Measurements from ENCODE around the gene NOC2L. TPM values are rescaled to one million over a fixed set of nuclear protein-coding genes. Genes with fewer than 3 reads are reported as not detected.
"Not testable (repeated sequence)": the region's sequence is repeated elsewhere in the genome, so short reads cannot be mapped to it uniquely, and the experiment has no call there.

Gene NOC2L
- total RNA-seq, 1 donor = 76.9 TPM

DNA sequence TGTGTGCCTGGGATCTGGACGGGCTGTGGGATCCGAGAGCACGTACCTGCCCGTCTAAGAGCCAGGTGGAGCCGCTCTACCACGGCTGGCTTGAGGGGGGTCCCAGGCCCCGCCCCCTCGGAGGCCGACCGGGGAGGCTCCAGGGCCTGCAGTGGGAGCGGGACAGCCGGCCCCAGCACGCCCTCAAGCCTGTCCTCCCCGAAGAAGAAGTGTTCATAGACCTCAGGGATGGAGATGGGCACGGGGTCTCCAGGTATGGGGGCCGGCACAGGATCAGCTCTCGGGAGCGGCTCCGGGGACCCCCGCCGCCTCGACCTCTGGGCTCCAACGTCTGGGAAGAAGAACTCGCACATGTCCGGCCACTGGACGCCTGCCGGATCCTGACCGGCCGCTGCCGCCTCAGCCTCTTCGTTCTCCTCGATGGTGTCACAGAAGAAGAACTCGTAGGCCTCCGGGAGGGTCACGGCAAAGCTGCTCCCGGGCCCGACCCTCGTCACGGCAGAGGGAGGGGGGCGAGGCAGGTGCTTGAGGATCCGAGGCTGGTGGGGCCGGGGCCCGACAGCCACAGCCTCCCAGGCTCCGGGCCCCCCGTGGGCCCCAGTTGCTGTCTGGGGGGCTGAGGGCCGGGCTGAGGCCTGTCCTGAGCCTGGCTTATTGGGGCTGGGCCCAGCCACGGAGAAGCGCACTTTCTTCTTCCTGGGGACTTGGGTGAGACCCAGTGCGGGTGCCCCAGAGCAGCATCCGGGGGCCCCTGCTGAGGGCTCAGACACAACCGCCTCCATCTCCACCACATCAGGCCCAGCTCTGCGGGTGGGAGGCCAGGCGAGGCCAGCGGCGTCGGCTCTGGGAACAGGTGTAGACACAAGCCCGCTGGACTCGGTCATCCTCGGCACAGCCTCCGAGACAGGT is 20.0 kb upstream of the NOC2L start:
- TF ChIP-seq, protein P1, sequence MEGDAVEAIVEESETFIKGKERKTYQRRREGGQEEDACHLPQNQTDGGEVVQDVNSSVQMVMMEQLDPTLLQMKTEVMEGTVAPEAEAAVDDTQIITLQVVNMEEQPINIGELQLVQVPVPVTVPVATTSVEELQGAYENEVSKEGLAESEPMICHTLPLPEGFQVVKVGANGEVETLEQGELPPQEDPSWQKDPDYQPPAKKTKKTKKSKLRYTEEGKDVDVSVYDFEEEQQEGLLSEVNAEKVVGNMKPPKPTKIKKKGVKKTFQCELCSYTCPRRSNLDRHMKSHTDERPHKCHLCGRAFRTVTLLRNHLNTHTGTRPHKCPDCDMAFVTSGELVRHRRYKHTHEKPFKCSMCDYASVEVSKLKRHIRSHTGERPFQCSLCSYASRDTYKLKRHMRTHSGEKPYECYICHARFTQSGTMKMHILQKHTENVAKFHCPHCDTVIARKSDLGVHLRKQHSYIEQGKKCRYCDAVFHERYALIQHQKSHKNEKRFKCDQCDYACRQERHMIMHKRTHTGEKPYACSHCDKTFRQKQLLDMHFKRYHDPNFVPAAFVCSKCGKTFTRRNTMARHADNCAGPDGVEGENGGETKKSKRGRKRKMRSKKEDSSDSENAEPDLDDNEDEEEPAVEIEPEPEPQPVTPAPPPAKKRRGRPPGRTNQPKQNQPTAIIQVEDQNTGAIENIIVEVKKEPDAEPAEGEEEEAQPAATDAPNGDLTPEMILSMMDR (IDR thresholded peaks at IDR 0.05; ENCODE audit: insufficient read depth, low read depth, low read length) = no peak
- no peak overlapping the region for H3K4me3 ChIP-seq (ENCODE audit: low read depth, low read length)
- no peak for DNase-seq (ENCODE audit: low read depth)

DNA sequence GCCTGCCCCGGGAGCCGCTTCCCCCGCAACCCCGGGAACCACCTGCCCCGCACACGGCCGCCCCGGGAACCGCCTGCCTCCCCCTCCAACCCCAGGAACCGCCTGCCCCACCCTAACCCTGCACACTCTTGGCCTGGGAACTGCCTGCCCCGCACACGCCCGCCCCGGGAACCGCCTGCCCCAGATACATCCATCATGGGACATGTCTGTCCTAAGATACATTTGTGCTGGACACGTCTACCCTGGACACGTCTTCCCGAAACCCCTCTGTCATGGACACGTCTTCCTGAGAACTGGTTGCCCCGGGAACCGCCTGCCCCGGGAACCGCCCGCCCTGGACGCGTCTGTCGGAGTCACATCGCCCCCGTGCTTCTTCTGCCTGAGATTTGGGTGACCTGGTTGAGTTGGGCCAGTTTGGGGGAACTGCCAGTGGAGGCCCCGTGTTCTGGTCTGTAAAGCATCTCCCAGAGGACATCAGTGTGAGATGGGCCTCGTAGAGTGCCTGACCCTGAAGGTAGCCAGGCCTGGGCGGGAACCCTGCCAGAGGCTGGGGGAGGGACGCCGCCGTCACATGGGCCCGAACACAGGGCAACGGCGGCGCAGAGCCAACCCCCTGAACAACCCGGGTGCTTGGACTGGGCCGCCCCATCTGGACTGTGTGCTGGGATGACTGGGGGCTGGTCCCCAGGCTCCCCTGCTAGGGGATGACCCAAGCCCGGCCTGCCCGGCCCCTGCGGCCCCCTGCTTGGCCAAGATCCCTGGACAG is 19.2 kb upstream of the NOC2L start:
- DNase-seq (ENCODE audit: low read depth) = no peak
- TF ChIP-seq, protein P1 (IDR thresholded peaks at IDR 0.05; ENCODE audit: insufficient read depth, low read depth, low read length) = no peak
- H3K4me3 ChIP-seq (ENCODE audit: low read depth, low read length) = no peak overlapping the region

- not testable (repeated sequence) for DNase-seq (ENCODE audit: low read depth); H3K4me3 ChIP-seq (ENCODE audit: low read depth, low read length)
These were observed 17.7 kb upstream of the NOC2L start for GRCh38 chr1:976791-977190.

DNA sequence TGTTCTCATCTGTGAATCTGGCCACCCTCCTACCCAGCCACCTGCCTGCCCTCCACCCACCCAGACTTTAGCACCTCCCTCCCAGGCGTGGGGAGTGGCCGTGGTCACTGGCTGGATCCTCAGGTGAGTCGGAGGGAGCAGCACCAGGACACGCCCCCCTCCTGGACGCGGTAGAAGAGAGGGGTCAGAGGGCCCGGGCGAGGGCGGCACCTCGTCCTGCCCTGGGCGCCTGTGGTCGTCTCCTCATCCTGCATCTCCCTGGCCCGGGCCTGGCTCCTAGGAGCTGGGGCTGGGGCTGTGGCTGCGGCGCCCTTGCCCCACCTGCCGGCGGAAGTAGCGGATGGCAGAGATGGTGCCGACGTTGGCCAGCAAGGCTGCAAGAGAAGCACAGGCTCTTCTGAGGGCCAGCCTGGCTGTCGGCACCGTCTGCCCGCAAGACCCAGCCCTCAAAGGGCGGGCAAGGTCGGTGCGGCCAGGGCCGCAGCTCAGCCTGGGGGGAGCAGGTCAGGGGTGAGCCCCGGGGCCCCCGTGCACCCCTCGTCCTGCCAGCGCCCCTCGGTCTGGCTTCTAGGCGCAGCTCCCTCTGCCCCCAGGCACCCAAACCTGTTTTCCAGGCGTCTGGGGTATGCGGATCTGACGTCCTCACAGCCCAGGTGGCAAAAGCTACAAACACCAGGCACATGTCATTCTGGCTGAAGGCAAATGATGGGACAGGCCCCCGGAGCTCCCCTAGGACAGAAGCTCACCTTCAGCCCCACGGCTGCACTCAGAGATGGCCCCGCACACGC is 17.0 kb upstream of the NOC2L start:
- peak overlapping the region; percentile 45 for H3K4me3 ChIP-seq (ENCODE audit: low read depth, low read length)
- DNase-seq (ENCODE audit: low read depth) = peak; percentile 44
- TF ChIP-seq, protein P1 (IDR thresholded peaks at IDR 0.05; ENCODE audit: insufficient read depth, low read depth, low read length) = peak; percentile 51

GRCh38 chr1:975365-975764 is 16.3 kb upstream of the NOC2L start:
- H3K4me3 ChIP-seq (ENCODE audit: low read depth, low read length) = no peak overlapping the region
- no peak for DNase-seq (ENCODE audit: low read depth)
- TF ChIP-seq, protein P1 (IDR thresholded peaks at IDR 0.05; ENCODE audit: insufficient read depth, low read depth, low read length) = no peak

DNA sequence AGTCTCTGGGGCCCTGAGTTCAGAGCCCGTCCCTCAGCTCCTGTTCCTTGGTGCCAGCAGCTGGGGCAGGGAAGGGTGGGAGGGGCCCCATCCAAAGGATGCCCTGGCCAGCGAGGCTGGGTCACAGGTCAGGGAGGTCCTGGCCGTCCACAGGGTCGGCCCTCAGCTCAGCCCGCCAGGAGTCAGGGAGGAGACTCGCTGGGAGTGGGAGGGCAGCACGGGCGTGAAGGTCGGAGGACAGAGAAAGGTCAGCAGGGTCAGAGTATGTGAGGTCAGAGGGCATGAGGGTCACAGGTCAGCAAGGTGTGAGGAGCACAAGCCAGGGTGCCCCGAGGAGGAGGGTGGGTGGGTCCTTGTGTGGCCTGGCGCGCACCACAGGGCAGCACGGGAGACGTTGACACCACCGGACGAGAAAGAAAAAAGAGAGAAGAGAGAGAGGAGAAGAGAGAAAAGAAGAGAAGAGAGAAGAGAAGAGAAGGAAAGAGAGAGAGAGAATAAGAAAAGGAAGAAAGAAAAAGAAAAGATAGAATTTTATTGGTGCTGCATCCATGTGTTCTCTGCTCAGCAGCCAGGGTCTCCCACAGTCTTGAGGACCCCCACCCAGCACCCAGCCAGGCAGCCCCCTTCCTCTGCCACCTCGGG is 15.8 kb upstream of the NOC2L start:
- no peak for DNase-seq (ENCODE audit: low read depth)

More for the DNA sequence above, 15.8 kb upstream of the NOC2L start:
- TF ChIP-seq, protein P1 (IDR thresholded peaks at IDR 0.05; ENCODE audit: insufficient read depth, low read depth, low read length) = no peak
- H3K4me3 ChIP-seq (ENCODE audit: low read depth, low read length) = no peak overlapping the region

Measured in fibroblast of villous mesenchyme (primary cell).